HepG2 (cell line): ENCODE results near the gene UGGT1. TPM values are rescaled to one million over a fixed set of nuclear protein-coding genes. Genes with fewer than 3 reads are reported as not detected.

Experiments used
- ATF1 ChIP-seq: IDR thresholded peaks from 2 replicates; pipeline ENCODE4 v1.6.1; 2016; ENCODE audit warnings: mild to moderate bottlenecking, control low read depth
- BORCS8-MEF2B ChIP-seq: sonication (generic); formaldehyde crosslinking; IDR thresholded peaks from 2 replicates; pipeline ENCODE4 v1.8.0; 2022; ENCODE audit warnings: mild to moderate bottlenecking, missing genetic modification reagents
- CC2D1A ChIP-seq: sonication (generic); formaldehyde crosslinking; IDR thresholded peaks from 2 replicates; pipeline ENCODE4 v1.8.1; 2023; ENCODE audit warnings: mild to moderate bottlenecking, missing genetic modification reagents
- CEBPG ChIP-seq: IDR thresholded peaks from 2 replicates; pipeline ENCODE4 v1.6.1; 2016
- EEA1 ChIP-seq: sonication (generic); formaldehyde crosslinking; IDR thresholded peaks from 2 replicates; pipeline ENCODE4 v1.5.1; 2020; ENCODE audit warnings: mild to moderate bottlenecking, missing genetic modification reagents, borderline replicate concordance
- ELK4 ChIP-seq: sonication (generic); formaldehyde crosslinking; IDR thresholded peaks from 2 replicates; pipeline ENCODE4 v1.9.0; 2021; ENCODE audit warnings: missing genetic modification reagents, borderline replicate concordance
- ERF ChIP-seq: IDR thresholded peaks from 2 replicates; pipeline ENCODE4 v1.6.1; 2018; ENCODE audit warnings: missing biosample characterization, missing genetic modification reagents
- ETV5 ChIP-seq: IDR thresholded peaks from 2 replicates; pipeline ENCODE4 v1.6.1; 2018; ENCODE audit warnings: missing biosample characterization, missing genetic modification reagents, inconsistent platforms, borderline replicate concordance
- FOSL1 ChIP-seq: sonication (generic); formaldehyde crosslinking; IDR thresholded peaks from 2 replicates; pipeline ENCODE4 v1.9.0; 2021; ENCODE audit warnings: missing genetic modification reagents, borderline replicate concordance
- GABPB1 ChIP-seq: IDR thresholded peaks from 2 replicates; pipeline ENCODE4 v1.6.1; 2016; ENCODE audit warnings: mild to moderate bottlenecking, missing genetic modification reagents, moderate library complexity, missing compliant biosample characterization
- HHEX ChIP-seq: IDR thresholded peaks from 2 replicates; pipeline ENCODE4 v1.6.1; 2016; ENCODE audit warnings: control low read depth
- HMG20A ChIP-seq: IDR thresholded peaks from 2 replicates; pipeline ENCODE4 v1.6.1; 2016; ENCODE audit warnings: borderline replicate concordance
- MEIS1 ChIP-seq: sonication (generic); formaldehyde crosslinking; IDR thresholded peaks from 2 replicates; pipeline ENCODE4 v1.9.0; 2021; ENCODE audit warnings: mild to moderate bottlenecking, missing genetic modification reagents, moderate library complexity, borderline replicate concordance
- MXD4 ChIP-seq: IDR thresholded peaks from 2 replicates; pipeline ENCODE4 v1.6.1; 2016; ENCODE audit warnings: mild to moderate bottlenecking, missing biosample characterization, missing genetic modification reagents
- NR2F1 ChIP-seq, 2 experiments: fragments of 450-650 bp in 1 of 2; formaldehyde crosslinking in 1 of 2; IDR thresholded peaks; 2 replicates each; pipeline versions ENCODE4 v1.5.0 to v1.6.1; 2016 to 2020; ENCODE audit warnings: mild to moderate bottlenecking in 1 of 2, missing compliant biosample characterization in 1 of 2, missing genetic modification reagents in 1 of 2, moderate library complexity in 1 of 2
- PHB2 ChIP-seq: fragments of 450-650 bp; IDR thresholded peaks from 2 replicates; pipeline ENCODE4 v1.6.1; 2018; ENCODE audit not compliant: partially characterized antibody
- PHF8 ChIP-seq: sonication (generic); formaldehyde crosslinking; IDR thresholded peaks from 2 replicates; pipeline ENCODE4 v1.5.0; 2020; ENCODE audit warnings: missing genetic modification reagents
- POLR2AphosphoS5 ChIP-seq: IDR thresholded peaks from 2 replicates; pipeline ENCODE4 v1.6.1; 2012; ENCODE audit warnings: low read depth, low read length
- PPARG ChIP-seq: conservative IDR thresholded peaks from 2 replicates; pipeline ENCODE4 v1.6.1; 2016; ENCODE audit warnings: missing biosample characterization, missing genetic modification reagents
- PRDM4 ChIP-seq: sonication (generic); formaldehyde crosslinking; IDR thresholded peaks from 2 replicates; pipeline ENCODE4 v1.9.0; 2021; ENCODE audit warnings: missing genetic modification reagents, borderline replicate concordance
- PRMT3 ChIP-seq: sonication (generic); formaldehyde crosslinking; IDR thresholded peaks from 2 replicates; pipeline ENCODE4 v1.8.1; 2022; ENCODE audit warnings: low read depth, mild to moderate bottlenecking, moderate library complexity, missing genetic modification reagents, borderline replicate concordance
- RFX5 ChIP-seq: IDR thresholded peaks from 2 replicates; pipeline ENCODE4 v1.6.1; 2011; ENCODE audit warnings: low read depth, low read length, improper control_type of control experiment
- YEATS4 ChIP-seq: sonication (generic); formaldehyde crosslinking; IDR thresholded peaks from 2 replicates; pipeline ENCODE4 v1.4.0; 2020; ENCODE audit warnings: missing genetic modification reagents, borderline replicate concordance
- ZNF343 ChIP-seq: sonication (generic); formaldehyde crosslinking; IDR thresholded peaks from 2 replicates; pipeline ENCODE4 v1.4.0; 2020; ENCODE audit warnings: mild to moderate bottlenecking, missing genetic modification reagents
- ZNF558 ChIP-seq: sonication (generic); formaldehyde crosslinking; IDR thresholded peaks from 2 replicates; pipeline ENCODE4 v1.9.0; 2022; ENCODE audit warnings: mild to moderate bottlenecking, missing genetic modification reagents, borderline replicate concordance
- ZNF589 ChIP-seq: sonication (generic); formaldehyde crosslinking; conservative IDR thresholded peaks from 2 replicates; pipeline ENCODE4 v1.8.0; 2022; ENCODE audit warnings: mild to moderate bottlenecking, moderate library complexity, missing genetic modification reagents
- ZNF772 ChIP-seq: sonication (generic); formaldehyde crosslinking; IDR thresholded peaks from 2 replicates; pipeline ENCODE4 v1.5.0; 2020; ENCODE audit warnings: mild to moderate bottlenecking, missing genetic modification reagents
- ZNF775 ChIP-seq: sonication (generic); formaldehyde crosslinking; IDR thresholded peaks from 2 replicates; pipeline ENCODE4 v1.4.0; 2020; ENCODE audit warnings: missing genetic modification reagents, mild to moderate bottlenecking, moderate library complexity, borderline replicate concordance
- ZNF788 ChIP-seq: sonication (generic); formaldehyde crosslinking; IDR thresholded peaks from 2 replicates; pipeline ENCODE4 v1.5.0; 2020; ENCODE audit warnings: mild to moderate bottlenecking, missing genetic modification reagents, borderline replicate concordance
- polyA plus RNA-seq, 8 experiments: library from polyadenylated mRNA; depleted of rRNA in 3 of 8; stranded (reverse) in 7 of 8; unstranded in 1 of 8; fragments of >200 nt; fragmentation: Illumina TruSeq in 4 of 8; extraction: Trizol in 4 of 8; gene quantifications; 2 replicates each; pipeline versions ENCODE4 v1.2.1 to v1.2.3, GENCODE V29; 2011 to 2016; ENCODE audit warnings: low read depth in 4 of 8, missing spikeins in 1 of 8, mixed read lengths in 1 of 8; ENCODE audit not compliant: insufficient read depth in 1 of 8
- total RNA-seq, 5 experiments: library from RNA; depleted of rRNA; stranded (reverse); fragments of >200 nt; fragmentation: Illumina TruSeq; extraction: Trizol; gene quantifications; 2 replicates each; pipeline ENCODE4 v1.2.3, GENCODE V29; 2016; ENCODE audit warnings: low read depth in 1 of 5

Gene UGGT1
- total and polyA plus RNA-seq, 2 of the 13 experiments (the other 11 are each of a cell fraction or from before 2014, with no cell fraction given), result 35.8 to 83.2 TPM

GRCh38 chr2:128090945-128091725 is at the start of gene UGGT1 (continued):
- peak; percentile 96; the same call in 1 of the 2 replicates for TF ChIP-seq ZNF558 (CRISPR knock-in tag)
- TF ChIP-seq ERF (CRISPR knock-in tag), result peak; percentile 97
- peak; percentile 97 for TF ChIP-seq YEATS4
- peak; percentile 97 for TF ChIP-seq ETV5 (CRISPR knock-in tag)
- TF ChIP-seq MEIS1, result peak; percentile 91; the same call in 1 of the 2 replicates
- TF ChIP-seq PRMT3 (CRISPR knock-in tag), result peak; percentile 99
- peak; percentile 99 for TF ChIP-seq ZNF772
- no peak for TF ChIP-seq ELK4
- peak; percentile 100 for TF ChIP-seq GABPB1 (CRISPR knock-in tag)
- TF ChIP-seq ZNF589 (CRISPR knock-in tag), result peak; percentile 35
- peak; percentile 98 for TF ChIP-seq POLR2AphosphoS5
- TF ChIP-seq RFX5, result peak; percentile 67
- peak; percentile 97 for TF ChIP-seq PHF8
- TF ChIP-seq CC2D1A (CRISPR knock-in tag), result peak; percentile 71; the same call in 1 of the 2 replicates
- TF ChIP-seq HHEX (CRISPR knock-in tag), result no peak
- 0 out of 2 replicates have a peak, but pooled peaks have one; percentile 58 for TF ChIP-seq PPARG (CRISPR knock-in tag)
- TF ChIP-seq FOSL1, result no peak
- TF ChIP-seq ZNF788 (CRISPR knock-in tag), result peak; percentile 99
- no peak for TF ChIP-seq EEA1
- peak in 1 of 2 experiments; percentile 86; a peak in 3 of 4 replicates for TF ChIP-seq NR2F1 (CRISPR knock-in tag; IDR thresholded peaks at IDR 0.05)
- TF ChIP-seq ATF1, result 0 out of 2 replicates have a peak, but pooled peaks have one; percentile 29
- TF ChIP-seq MXD4 (CRISPR knock-in tag), result peak; percentile 99
- peak; percentile 94 for TF ChIP-seq ZNF343
- TF ChIP-seq HMG20A, result peak; percentile 47; the same call in 1 of the 2 replicates
- peak; percentile 63 for TF ChIP-seq CEBPG (CRISPR knock-in tag)
- TF ChIP-seq BORCS8-MEF2B, result peak; percentile 99
- no peak for TF ChIP-seq ZNF775
- no peak for TF ChIP-seq PHB2
- no peak for TF ChIP-seq PRDM4 (CRISPR knock-in tag)
